HG03095 (cell line): ENCODE measurements around the gene LSM10.

ENCODE experiments used
- ATAC-seq: cut with Tn5 transposase; IDR thresholded peaks from one replicate; pipeline ENCODE4 v1.9.1; 2021; ENCODE audit warnings: moderate library complexity; ENCODE audit not compliant: unreplicated experiment

Gene LSM10

GRCh38 chr1:36411674-36412648, 14.3 kb upstream of the LSM10 start:
- no peak for ATAC-seq

GRCh38 chr1:36408479-36408878, 10.8 kb upstream of the LSM10 start:
- no peak for ATAC-seq

- no peak for ATAC-seq
Observed at GRCh38 chr1:36406440-36406839, 8.7 kb upstream of the LSM10 start.

GRCh38 chr1:36402504-36402890, 4.8 kb upstream of the LSM10 start:
- ATAC-seq: no peak

- ATAC-seq: no peak
Observed at GRCh38 chr1:36401602-36402503, 4.1 kb upstream of the LSM10 start.

GRCh38 chr1:36400825-36401601, 3.3 kb upstream of the LSM10 start:
- ATAC-seq: no peak

GRCh38 chr1:36400514-36400824, 2.8 kb upstream of the LSM10 start:
- no peak for ATAC-seq

GRCh38 chr1:36398370-36398977, 766 bp upstream of the LSM10 start:
- no peak for ATAC-seq

- ATAC-seq: peak; percentile 20
Observed at GRCh38 chr1:36397083-36397377, 678 bp downstream of the LSM10 start.

GRCh38 chr1:36396359-36396758, 1.3 kb downstream of the LSM10 start:
- no peak for ATAC-seq

GRCh38 chr1:36393686-36394085, 4.0 kb downstream of the LSM10 start:
- no peak for ATAC-seq

- ATAC-seq: no peak
Observed at GRCh38 chr1:36392836-36393235, 4.9 kb downstream of the LSM10 start.

GRCh38 chr1:36391271-36391670, 6.4 kb downstream of the LSM10 start:
- no peak for ATAC-seq

GRCh38 chr1:36390411-36390810, 7.3 kb downstream of the LSM10 start:
- ATAC-seq: no peak

- ATAC-seq: no peak
Observed at GRCh38 chr1:36389999-36390398, 7.7 kb downstream of the LSM10 start.

- ATAC-seq: no peak
Observed at GRCh38 chr1:36389261-36389660, 8.4 kb downstream of the LSM10 start.

GRCh38 chr1:36387141-36387949, 10.4 kb downstream of the LSM10 start:
- ATAC-seq: no peak

- ATAC-seq: peak; percentile 37
Observed at GRCh38 chr1:36386265-36387140, 11.2 kb downstream of the LSM10 start.
